T-helper 17 cell (primary cell): ENCODE measurements around the gene GPR137C. TPM values are rescaled to one million over a fixed set of nuclear protein-coding genes. Genes with fewer than 3 reads are reported as not detected.

Source experiments
- ATAC-seq: fragments of 150-1000 bp; cut with Tn5 transposase; 2 replicates; pipeline ENCODE4 v1.10.0; 2021; ENCODE audit warnings: mild to moderate bottlenecking, moderate library complexity
- DNase-seq, 3 donors: peaks; one replicate each; pipeline versions ENCODE4 v3.0.0 to v3.0.0-alpha.2; 2020 to 2021
- H3K9me3 ChIP-seq: one replicate; pipeline ENCODE4 v1.7.0; 2013; ENCODE audit warnings: low read length, mild to moderate bottlenecking; ENCODE audit not compliant: control insufficient read depth, poor library complexity, severe bottlenecking
- H3K27ac Mint-ChIP-seq: one replicate; pipeline ENCODE4 v1.8.0; 2022; ENCODE audit warnings: mild to moderate bottlenecking, moderate library complexity, mixed read lengths
- H3K27me3 Mint-ChIP-seq: one replicate; pipeline ENCODE4 v1.8.0; 2022; ENCODE audit warnings: mixed read lengths
- H3K36me3 Mint-ChIP-seq: one replicate; pipeline ENCODE4 v1.8.0; 2022; ENCODE audit warnings: low read depth, mixed read lengths
- H3K4me1 Mint-ChIP-seq: one replicate; pipeline ENCODE4 v1.8.0; 2022; ENCODE audit warnings: mild to moderate bottlenecking, mixed read lengths
- H3K4me3 Mint-ChIP-seq: one replicate; pipeline ENCODE4 v1.8.0; 2022; ENCODE audit warnings: mild to moderate bottlenecking, moderate library complexity, mixed read lengths
- total RNA-seq, 4 donors: library from RNA in 2 of 4; stranded (reverse) in 2 of 4; gene quantifications; one replicate each; pipeline ENCODE4 v1.2.3 and lab custom pipeline; 2022 to 2026

GPR137C gene
- total RNA-seq (under 1 TPM; 0.37 to 0.70 TPM), total RNA-seq (lab: John Stamatoyannopoulos, UW) (0 to 1.1 reads per million in 2 donors)

GRCh38 chr14:52552063-52552988 is at the start of gene GPR137C, which contains the start of gene TXNDC16:
GPR137C (plus strand) TSS chr14:52552836; CDS start chr14:52553148, 312 bp downstream.
TXNDC16 (minus strand) TSS chr14:52552505; CDS start chr14:52543557, 8,948 bp downstream.
- Mint-ChIP-seq H3K4me1 (peaks cover 16% of the 10 kb centered on the region), H3K36me3 (no peaks in the 10 kb centered on the region), H3K27ac (peak within 1 kb of the TSS; percentile 98), H3K4me3 (peak within 1 kb of the TSS; percentile 99), H3K27me3 (no peaks in the 10 kb centered on the region)
- H3K9me3 ChIP-seq, result no peaks in the 10 kb centered on the region
- DNase-seq (peak; percentile 97 to 99 (median 98)), ATAC-seq (peak; percentile 88)

DNA sequence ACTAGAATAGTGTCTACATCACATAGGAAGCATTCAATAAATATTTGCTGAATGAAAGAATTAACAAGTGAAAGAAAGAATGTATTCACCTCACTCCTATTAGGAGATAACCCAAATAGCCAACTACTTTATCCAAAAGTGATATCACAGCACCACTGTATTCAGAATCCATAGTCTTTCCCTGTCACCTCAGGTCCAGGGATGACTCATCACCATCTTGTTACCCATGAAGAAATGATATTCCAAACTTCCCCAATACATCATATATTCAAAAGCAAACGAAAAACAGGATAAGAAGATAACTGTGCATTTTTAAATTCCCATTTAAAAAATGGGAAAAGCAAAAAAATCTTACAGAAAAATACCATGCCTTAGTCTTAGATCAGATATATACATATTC is 39.4 kb upstream of the GPR137C start:
- Mint-ChIP-seq H3K27me3 (no peaks in the 10 kb centered on the region), H3K27ac (no peak overlapping the region), H3K4me1 (no peaks in the 10 kb centered on the region), H3K4me3 (no peak overlapping the region), H3K36me3 (no peaks in the 10 kb centered on the region)
- DNase-seq (no peak), ATAC-seq (no peak)
- no peaks in the 10 kb centered on the region for H3K9me3 ChIP-seq

GRCh38 chr14:52514046-52514811 is 38.4 kb upstream of the GPR137C start:
- no peaks in the 10 kb centered on the region for H3K36me3 Mint-ChIP-seq
- no peak for ATAC-seq
- H3K4me3 Mint-ChIP-seq, result no peak overlapping the region
- no peaks in the 10 kb centered on the region for H3K27me3 Mint-ChIP-seq
- H3K9me3 ChIP-seq, result no peaks in the 10 kb centered on the region
- H3K4me1 Mint-ChIP-seq, result no peaks in the 10 kb centered on the region
- DNase-seq, result no peak
- H3K27ac Mint-ChIP-seq, result no peak overlapping the region

GRCh38 chr14:52522033-52522432 is 30.6 kb upstream of the GPR137C start:
- no peaks in the 10 kb centered on the region for H3K9me3 ChIP-seq
- H3K36me3 Mint-ChIP-seq, result peaks cover 5% of the 10 kb centered on the region
- no peaks in the 10 kb centered on the region for H3K27me3 Mint-ChIP-seq
- no peaks in the 10 kb centered on the region for H3K4me1 Mint-ChIP-seq
- H3K4me3 Mint-ChIP-seq, result no peak overlapping the region
- DNase-seq (no peak), ATAC-seq (no peak)
- no peak overlapping the region for H3K27ac Mint-ChIP-seq

DNA sequence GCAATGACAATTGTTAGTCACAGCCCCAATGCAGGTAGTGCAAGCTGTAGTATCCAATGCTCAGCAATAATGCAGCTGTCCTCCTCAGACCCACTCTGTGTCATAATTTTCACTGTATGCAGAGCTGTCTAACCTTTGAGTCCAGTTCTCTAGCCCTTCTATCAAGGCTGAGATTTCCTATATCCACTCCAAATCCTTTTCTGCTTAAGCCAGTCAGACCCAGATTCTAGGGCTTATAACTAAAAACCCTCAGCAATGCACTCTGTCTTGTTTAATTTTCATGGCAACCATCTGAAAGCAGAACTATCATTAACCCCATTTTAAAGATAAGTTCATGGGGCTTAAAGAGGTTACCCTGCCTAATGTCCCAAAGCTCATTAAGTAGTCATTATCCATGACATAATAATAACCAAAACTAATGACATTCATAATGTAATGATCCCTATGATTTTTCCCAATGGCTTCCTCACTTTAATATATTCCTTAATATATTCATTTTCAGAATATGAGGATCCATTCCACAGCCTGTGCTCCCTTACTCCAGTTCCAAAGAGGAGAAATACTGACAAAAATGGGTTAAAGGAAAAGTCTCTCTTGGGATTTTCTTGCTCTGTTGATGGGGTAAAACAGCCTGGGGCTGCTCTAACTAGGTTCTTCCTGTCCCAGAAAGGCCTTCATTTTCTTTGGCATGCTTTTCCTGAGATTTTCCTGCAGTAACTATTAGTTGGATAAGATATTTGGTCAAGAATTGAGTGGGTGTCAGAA is 29.9 kb upstream of the GPR137C start:
- H3K9me3 ChIP-seq, result no peaks in the 10 kb centered on the region
- Mint-ChIP-seq H3K27me3 (no peaks in the 10 kb centered on the region), H3K27ac (no peak overlapping the region), H3K4me3 (no peak overlapping the region), H3K4me1 (no peaks in the 10 kb centered on the region), H3K36me3 (peaks cover 6% of the 10 kb centered on the region)
- ATAC-seq (no peak), DNase-seq (no peak)

- no peak overlapping the region for H3K27ac Mint-ChIP-seq
- H3K36me3 Mint-ChIP-seq, result peaks cover 6% of the 10 kb centered on the region
- H3K4me1 Mint-ChIP-seq, result no peaks in the 10 kb centered on the region
- no peak overlapping the region for H3K4me3 Mint-ChIP-seq
- no peak for ATAC-seq
- no peak for DNase-seq
- H3K27me3 Mint-ChIP-seq, result no peaks in the 10 kb centered on the region
- no peaks in the 10 kb centered on the region for H3K9me3 ChIP-seq
Measured at GRCh38 chr14:52527052-52527451, 25.6 kb upstream of the GPR137C start.

DNA sequence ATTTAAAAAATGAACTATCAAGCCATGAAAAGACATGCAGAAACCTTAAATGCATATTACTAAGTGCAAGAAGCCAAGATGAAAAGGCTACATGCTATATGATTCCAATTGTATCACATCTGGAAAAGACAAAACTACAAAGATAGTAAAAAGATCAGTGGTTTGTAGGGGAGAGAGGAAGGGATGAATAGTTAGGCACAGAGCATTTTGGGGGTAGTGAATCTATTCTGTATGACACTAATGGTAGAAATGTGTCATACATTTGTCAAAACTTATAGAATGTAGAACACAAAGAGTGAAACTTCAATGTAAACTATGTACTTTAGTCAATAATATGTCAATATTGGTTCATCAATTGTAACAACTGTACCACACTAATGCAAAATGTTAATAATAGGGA is 21.2 kb upstream of the GPR137C start:
- peaks cover 10% of the 10 kb centered on the region for H3K36me3 Mint-ChIP-seq
- ATAC-seq, result no peak

GRCh38 chr14:52536269-52536668 is 16.4 kb upstream of the GPR137C start:
- H3K27ac Mint-ChIP-seq, result no peak overlapping the region
- peaks cover 10% of the 10 kb centered on the region for H3K4me1 Mint-ChIP-seq
- H3K36me3 Mint-ChIP-seq, result peaks cover 11% of the 10 kb centered on the region
- ATAC-seq, result no peak
- H3K9me3 ChIP-seq, result no peaks in the 10 kb centered on the region
- H3K4me3 Mint-ChIP-seq, result no peak overlapping the region
- no peak for DNase-seq
- no peaks in the 10 kb centered on the region for H3K27me3 Mint-ChIP-seq

More for the DNA sequence above, 21.2 kb upstream of the GPR137C start:
- Mint-ChIP-seq H3K4me3 (no peak overlapping the region), H3K27ac (no peak overlapping the region), H3K4me1 (no peaks in the 10 kb centered on the region), H3K27me3 (no peaks in the 10 kb centered on the region)
- no peak for DNase-seq
- H3K9me3 ChIP-seq, result no peaks in the 10 kb centered on the region

DNA sequence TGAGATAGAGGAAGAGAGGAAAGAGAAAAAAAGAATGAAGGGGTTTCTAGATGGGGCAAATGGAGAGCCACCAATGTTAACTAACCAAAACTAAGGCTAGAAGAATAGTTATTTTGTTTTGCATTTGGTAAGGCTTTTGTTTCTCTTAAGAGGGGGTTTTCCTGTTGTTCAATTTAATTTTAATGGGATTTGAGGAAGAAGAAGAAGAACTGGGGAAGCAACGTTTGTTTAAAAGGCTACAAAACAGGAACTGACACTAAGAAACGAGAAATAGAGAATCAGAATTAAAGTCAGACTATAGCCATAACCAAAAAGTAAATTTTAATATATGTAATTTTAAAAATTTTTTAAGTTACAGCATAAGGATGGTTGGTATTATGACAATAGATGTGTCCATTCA is 14.0 kb upstream of the GPR137C start:
- H3K36me3 Mint-ChIP-seq, result peaks cover 11% of the 10 kb centered on the region

GRCh38 chr14:52545584-52546317 is 6.9 kb upstream of the GPR137C start:
- ATAC-seq, result no peak
- no peak for DNase-seq
- peaks cover 2% of the 10 kb centered on the region for H3K36me3 Mint-ChIP-seq
- no peak overlapping the region for H3K4me3 Mint-ChIP-seq
- no peaks in the 10 kb centered on the region for H3K9me3 ChIP-seq
- peak overlapping the region; percentile 59 for H3K27ac Mint-ChIP-seq
- H3K4me1 Mint-ChIP-seq, result peaks cover 8% of the 10 kb centered on the region
- no peaks in the 10 kb centered on the region for H3K27me3 Mint-ChIP-seq

More for the DNA sequence above, 14.0 kb upstream of the GPR137C start:
- no peak overlapping the region for H3K27ac Mint-ChIP-seq
- H3K27me3 Mint-ChIP-seq, result no peaks in the 10 kb centered on the region
- H3K9me3 ChIP-seq, result no peaks in the 10 kb centered on the region
- H3K4me1 Mint-ChIP-seq, result peaks cover 10% of the 10 kb centered on the region
- DNase-seq (no peak), ATAC-seq (no peak)
- H3K4me3 Mint-ChIP-seq, result no peak overlapping the region

GRCh38 chr14:52546318-52546670 is 6.3 kb upstream of the GPR137C start:
- H3K27ac Mint-ChIP-seq, result no peak overlapping the region
- H3K9me3 ChIP-seq, result no peaks in the 10 kb centered on the region
- ATAC-seq (no peak), DNase-seq (no peak)
- H3K36me3 Mint-ChIP-seq, result peaks cover 2% of the 10 kb centered on the region
- no peak overlapping the region for H3K4me3 Mint-ChIP-seq
- H3K4me1 Mint-ChIP-seq, result peaks cover 13% of the 10 kb centered on the region
- no peaks in the 10 kb centered on the region for H3K27me3 Mint-ChIP-seq

GRCh38 chr14:52547027-52547426 is 5.6 kb upstream of the GPR137C start:
- Mint-ChIP-seq H3K27ac (no peak overlapping the region), H3K4me3 (no peak overlapping the region), H3K4me1 (peaks cover 19% of the 10 kb centered on the region), H3K36me3 (peaks cover 2% of the 10 kb centered on the region), H3K27me3 (no peaks in the 10 kb centered on the region)
- H3K9me3 ChIP-seq, result no peaks in the 10 kb centered on the region
- ATAC-seq (no peak), DNase-seq (no peak)
